HFFc6 (cell line): ENCODE measurements around the gene ENGASE. TPM values are rescaled to one million over a fixed set of nuclear protein-coding genes. Genes with fewer than 3 reads are reported as not detected.

Experiments
- DNase-seq: peaks from one replicate; pipeline ENCODE4 v3.0.0-alpha.2; 2018
- H3K27ac Mint-ChIP-seq: 2 replicates; pipeline ENCODE4 v1.8.0; 2020; ENCODE audit warnings: mild to moderate bottlenecking, mixed read lengths
- H3K27me3 Mint-ChIP-seq: 2 replicates; pipeline ENCODE4 v1.8.0; 2021; ENCODE audit warnings: mild to moderate bottlenecking, moderate library complexity, mixed read lengths; ENCODE audit not compliant: insufficient read depth
- H3K36me3 Mint-ChIP-seq: 2 replicates; pipeline ENCODE4 v1.8.0; 2021; ENCODE audit warnings: low read depth, mixed read lengths
- H3K4me1 Mint-ChIP-seq: 2 replicates; pipeline ENCODE4 v1.8.0; 2020; ENCODE audit warnings: low read depth, mixed read lengths
- H3K4me3 Mint-ChIP-seq: 2 replicates; pipeline ENCODE4 v1.8.0; 2020; ENCODE audit warnings: mild to moderate bottlenecking, moderate library complexity, mixed read lengths
- H3K9me3 Mint-ChIP-seq: 2 replicates; pipeline ENCODE4 v1.8.0; 2020; ENCODE audit warnings: mild to moderate bottlenecking, mixed read lengths
- total RNA-seq, 6 experiments: library from RNA; stranded (reverse); fragmentation: NEBNext Ultra II Directional; extraction: Animal tissue kit (Norgen Biotek cat#: 25700); gene quantifications; 2 replicates in 1 of 6; 3 replicates in 5 of 6; pipeline ENCODE4 v1.2.3, GENCODE V29; 2021
- TF ChIP-seq, protein P1 (sequence below): fragments of 200-600 bp; sonication (generic); IDR thresholded peaks from 2 replicates; pipeline ENCODE4 v1.5.0; 2021; ENCODE audit warnings: antibody characterized with exemption, mild to moderate bottlenecking

Gene ENGASE
- total RNA-seq, 6 experiments from 2014 or later = 11.1 to 13.8 (median 11.8) TPM

DNA sequence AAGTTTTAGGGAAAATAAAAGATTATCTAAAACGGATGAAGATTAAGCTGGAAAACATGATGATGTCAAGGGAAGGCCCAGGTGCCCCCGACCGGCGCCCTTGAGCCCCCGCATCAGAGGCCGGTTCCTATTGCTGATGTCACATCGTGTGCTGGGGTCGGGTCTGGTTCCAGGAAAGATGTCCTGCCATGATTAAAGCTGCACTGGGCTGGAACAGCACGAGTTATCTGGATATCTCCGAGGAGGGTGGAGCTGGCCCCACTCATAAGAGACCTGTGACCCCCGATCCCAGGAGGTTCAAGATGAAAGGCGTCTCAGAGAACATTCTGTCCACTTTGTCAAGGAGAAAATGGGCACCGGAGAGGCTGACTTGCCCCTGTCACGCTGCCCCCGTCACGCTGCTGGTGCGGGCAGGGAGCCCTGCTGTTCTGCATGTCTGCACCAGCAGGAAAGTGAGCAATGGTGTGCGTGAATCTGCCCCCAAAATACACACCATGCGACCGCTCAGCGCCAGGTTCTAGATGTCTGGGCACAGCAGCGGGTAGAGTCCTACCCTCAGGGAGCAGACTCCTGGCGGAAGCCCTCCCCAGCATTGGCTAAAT, 53.0 kb downstream of the ENGASE start:
- Mint-ChIP-seq H3K27me3 (peaks cover 50% of the 10 kb centered on the region), H3K36me3 (no peaks in the 10 kb centered on the region), H3K4me1 (no peaks in the 10 kb centered on the region), H3K9me3 (no peaks in the 10 kb centered on the region), H3K4me3 (no peak overlapping the region), H3K27ac (no peak overlapping the region)
- TF ChIP-seq, protein P1, sequence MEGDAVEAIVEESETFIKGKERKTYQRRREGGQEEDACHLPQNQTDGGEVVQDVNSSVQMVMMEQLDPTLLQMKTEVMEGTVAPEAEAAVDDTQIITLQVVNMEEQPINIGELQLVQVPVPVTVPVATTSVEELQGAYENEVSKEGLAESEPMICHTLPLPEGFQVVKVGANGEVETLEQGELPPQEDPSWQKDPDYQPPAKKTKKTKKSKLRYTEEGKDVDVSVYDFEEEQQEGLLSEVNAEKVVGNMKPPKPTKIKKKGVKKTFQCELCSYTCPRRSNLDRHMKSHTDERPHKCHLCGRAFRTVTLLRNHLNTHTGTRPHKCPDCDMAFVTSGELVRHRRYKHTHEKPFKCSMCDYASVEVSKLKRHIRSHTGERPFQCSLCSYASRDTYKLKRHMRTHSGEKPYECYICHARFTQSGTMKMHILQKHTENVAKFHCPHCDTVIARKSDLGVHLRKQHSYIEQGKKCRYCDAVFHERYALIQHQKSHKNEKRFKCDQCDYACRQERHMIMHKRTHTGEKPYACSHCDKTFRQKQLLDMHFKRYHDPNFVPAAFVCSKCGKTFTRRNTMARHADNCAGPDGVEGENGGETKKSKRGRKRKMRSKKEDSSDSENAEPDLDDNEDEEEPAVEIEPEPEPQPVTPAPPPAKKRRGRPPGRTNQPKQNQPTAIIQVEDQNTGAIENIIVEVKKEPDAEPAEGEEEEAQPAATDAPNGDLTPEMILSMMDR = no peak
- no peak for DNase-seq

DNA sequence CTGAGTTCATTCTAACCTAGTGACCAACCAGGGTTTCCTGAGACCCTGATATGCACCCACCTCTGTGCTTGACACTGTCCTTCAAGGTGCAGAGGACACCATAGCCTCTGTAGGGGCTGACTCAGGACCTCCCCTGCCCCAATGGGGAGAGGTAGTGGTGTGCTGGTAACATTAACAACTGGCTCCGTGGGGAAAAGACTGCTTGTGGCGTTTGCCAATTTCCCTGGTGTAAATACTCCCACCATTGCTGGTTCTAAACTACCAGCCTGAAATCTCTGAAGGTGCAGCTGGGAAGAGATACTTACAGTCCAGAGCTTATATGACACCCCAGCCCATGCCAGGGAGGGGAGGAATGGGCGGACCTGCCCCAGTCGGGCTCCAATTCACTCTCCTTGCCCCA, 54.9 kb downstream of the ENGASE start:
- H3K27ac Mint-ChIP-seq = no peak overlapping the region
- no peak for DNase-seq
- H3K27me3 Mint-ChIP-seq = peaks cover 53% of the 10 kb centered on the region
- H3K9me3 Mint-ChIP-seq = no peaks in the 10 kb centered on the region
- no peak overlapping the region for H3K4me3 Mint-ChIP-seq
- no peaks in the 10 kb centered on the region for H3K4me1 Mint-ChIP-seq
- H3K36me3 Mint-ChIP-seq = no peaks in the 10 kb centered on the region
- TF ChIP-seq, protein P1 = no peak

DNA sequence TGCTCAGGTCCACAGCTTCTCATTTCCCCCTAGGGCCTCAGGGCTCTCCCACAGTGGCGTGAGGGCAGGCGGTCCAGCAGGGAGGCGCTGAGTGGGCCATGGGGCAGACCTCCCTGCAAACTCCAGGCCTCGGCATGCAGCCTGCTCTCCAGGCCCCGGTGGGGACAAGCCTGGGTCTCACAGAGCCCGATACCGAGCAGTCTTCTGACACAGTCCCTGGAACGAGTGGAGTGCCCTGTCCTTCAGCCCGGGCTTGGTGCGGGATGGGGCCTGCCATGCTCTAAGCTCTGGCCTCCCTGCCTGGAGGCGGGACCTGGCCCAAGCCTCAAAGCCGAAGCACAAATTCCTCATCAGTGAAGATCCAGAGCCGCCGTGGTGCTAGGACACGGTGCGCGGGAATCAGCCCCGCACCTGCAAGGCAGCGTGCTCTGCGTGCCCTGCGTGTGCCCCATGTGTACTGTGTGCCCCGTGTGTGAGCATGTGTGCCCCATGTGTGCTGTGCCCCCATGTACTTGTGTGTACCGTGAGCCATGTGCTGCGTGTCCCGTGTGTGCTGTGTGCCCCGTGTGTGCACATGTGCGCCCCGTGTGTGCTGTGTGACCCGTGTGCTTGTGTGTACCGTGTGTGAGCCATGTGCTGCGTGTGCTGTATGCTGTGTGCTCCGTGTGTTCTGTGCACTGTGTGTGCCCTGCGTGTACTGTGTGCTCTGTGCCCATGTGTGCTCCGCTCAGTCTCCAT, 56.1 kb downstream of the ENGASE start:
- Mint-ChIP-seq H3K4me1 (no peaks in the 10 kb centered on the region), H3K9me3 (no peaks in the 10 kb centered on the region), H3K36me3 (no peaks in the 10 kb centered on the region), H3K4me3 (no peak overlapping the region), H3K27ac (no peak overlapping the region), H3K27me3 (peaks cover 54% of the 10 kb centered on the region)
- DNase-seq = no peak
- TF ChIP-seq, protein P1 = no peak

DNA sequence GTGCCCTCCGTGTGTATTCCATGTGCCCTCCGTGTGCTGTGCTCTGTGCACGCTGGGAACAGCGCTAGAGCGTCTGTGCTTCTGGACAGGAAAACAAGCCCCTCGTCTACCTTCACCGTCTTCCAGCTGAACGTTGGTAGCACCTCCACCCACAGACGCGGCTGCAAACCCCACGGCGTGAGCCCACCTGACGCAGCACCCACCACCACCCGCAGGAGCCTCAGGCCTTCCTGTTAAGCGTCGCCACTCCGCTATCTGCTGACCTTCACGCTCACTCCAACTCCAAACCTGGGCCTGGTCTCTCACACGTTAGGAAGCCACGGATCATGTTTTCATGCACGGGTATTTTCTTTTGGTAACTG, 56.6 kb downstream of the ENGASE start:
- no peaks in the 10 kb centered on the region for H3K4me1 Mint-ChIP-seq
- peaks cover 54% of the 10 kb centered on the region for H3K27me3 Mint-ChIP-seq
- no peaks in the 10 kb centered on the region for H3K9me3 Mint-ChIP-seq
- no peak for DNase-seq
- no peak overlapping the region for H3K27ac Mint-ChIP-seq
- H3K4me3 Mint-ChIP-seq = no peak overlapping the region
- TF ChIP-seq, protein P1 = no peak
- no peaks in the 10 kb centered on the region for H3K36me3 Mint-ChIP-seq

DNA sequence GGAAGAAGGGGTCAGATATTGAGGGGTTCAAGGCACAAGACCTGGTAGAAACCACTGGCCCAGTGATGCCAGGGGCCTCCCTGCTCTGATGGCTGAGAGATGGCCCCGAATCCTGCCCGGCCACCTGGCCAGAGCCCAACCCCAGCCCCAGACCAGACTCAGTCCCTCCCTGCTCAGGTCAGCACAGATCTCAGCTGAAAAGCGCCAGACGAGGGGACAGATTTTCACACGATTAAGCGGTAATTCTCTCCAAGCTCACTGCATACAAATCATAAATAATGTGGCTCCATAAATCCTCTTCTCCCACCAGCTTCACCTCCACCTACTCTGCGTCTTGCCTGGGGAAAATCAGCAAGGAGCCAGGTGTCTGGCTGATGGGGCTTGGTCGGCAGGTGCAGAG, 57.1 kb downstream of the ENGASE start:
- TF ChIP-seq, protein P1 = no peak
- DNase-seq = no peak
- H3K36me3 Mint-ChIP-seq = no peaks in the 10 kb centered on the region
- peaks cover 51% of the 10 kb centered on the region for H3K27me3 Mint-ChIP-seq
- H3K4me1 Mint-ChIP-seq = no peaks in the 10 kb centered on the region
- H3K9me3 Mint-ChIP-seq = no peaks in the 10 kb centered on the region
- H3K27ac Mint-ChIP-seq = no peak overlapping the region
- no peak overlapping the region for H3K4me3 Mint-ChIP-seq
